GM23248 (cell line): ENCODE measurements around the gene IGF1R. TPM values are rescaled to one million over a fixed set of nuclear protein-coding genes. Genes with fewer than 3 reads are reported as not detected.

ENCODE experiments used
- DNase-seq: peaks from one replicate; pipeline ENCODE4 v3.0.0-alpha.2; 2015
- H2AFZ ChIP-seq: fragments of 200-600 bp; sonication (generic); 2 replicates; pipeline ENCODE4 v1.6.1; 2016; ENCODE audit warnings: antibody characterized with exemption
- H3F3A ChIP-seq: fragments of 200-600 bp; sonication (generic); 2 replicates; pipeline ENCODE4 v1.6.1; 2016; ENCODE audit warnings: mild to moderate bottlenecking, antibody characterized with exemption, mixed run types; ENCODE audit not compliant: insufficient read depth
- H3K27ac ChIP-seq: fragments of 200-600 bp; sonication (generic); 2 replicates; pipeline ENCODE4 v1.5.1; 2016; ENCODE audit warnings: mild to moderate bottlenecking
- H3K27me3 ChIP-seq: fragments of 200-600 bp; sonication (generic); replicated peaks from 2 replicates; pipeline ENCODE4 v1.6.1; 2016; ENCODE audit warnings: mild to moderate bottlenecking; ENCODE audit not compliant: insufficient read depth
- H3K36me3 ChIP-seq: fragments of 200-600 bp; sonication (generic); 2 replicates; pipeline ENCODE4 v1.6.1; 2016; ENCODE audit warnings: low read depth, mild to moderate bottlenecking
- H3K4me1 ChIP-seq: fragments of 200-600 bp; sonication (generic); 2 replicates; pipeline ENCODE4 v1.6.1; 2016; ENCODE audit warnings: mild to moderate bottlenecking; ENCODE audit not compliant: insufficient read depth
- H3K4me2 ChIP-seq: fragments of 200-600 bp; sonication (generic); one replicate; pipeline ENCODE4 v1.6.1; 2016; ENCODE audit warnings: mild to moderate bottlenecking; ENCODE audit not compliant: unreplicated experiment
- H3K4me3 ChIP-seq: fragments of 200-600 bp; sonication (generic); 2 replicates; pipeline ENCODE4 v1.5.1; 2016; ENCODE audit warnings: mild to moderate bottlenecking
- H3K79me2 ChIP-seq: fragments of 200-600 bp; sonication (generic); 2 replicates; pipeline ENCODE4 v1.6.1; 2016; ENCODE audit warnings: mild to moderate bottlenecking; ENCODE audit not compliant: insufficient read depth
- H3K9ac ChIP-seq: fragments of 200-600 bp; sonication (generic); 2 replicates; pipeline ENCODE4 v1.6.1; 2016; ENCODE audit warnings: mild to moderate bottlenecking
- H3K9me2 ChIP-seq: fragments of 200-600 bp; sonication (generic); 2 replicates; pipeline ENCODE4 v1.6.1; 2016; ENCODE audit warnings: mixed run types, mild to moderate bottlenecking, moderate library complexity; ENCODE audit not compliant: insufficient read depth
- H3K9me3 ChIP-seq: fragments of 200-600 bp; sonication (generic); one replicate; pipeline ENCODE4 v1.6.1; 2017; ENCODE audit warnings: low read depth
- H4K20me1 ChIP-seq: fragments of 200-600 bp; sonication (generic); 2 replicates; pipeline ENCODE4 v1.6.0; 2016; ENCODE audit not compliant: insufficient read depth
- EZH2 ChIP-seq: fragments of 200-600 bp; sonication (generic); IDR thresholded peaks from 2 replicates; pipeline ENCODE4 v1.6.1; 2018; ENCODE audit warnings: antibody characterized with exemption, mild to moderate bottlenecking; ENCODE audit not compliant: insufficient read depth, poor library complexity, severe bottlenecking
- EZH2phosphoT487 ChIP-seq: fragments of 200-600 bp; sonication (generic); IDR thresholded peaks from 2 replicates; pipeline ENCODE4 v1.6.1; 2018; ENCODE audit warnings: antibody characterized with exemption, moderate library complexity, mild to moderate bottlenecking, low read depth; ENCODE audit not compliant: insufficient read depth
- WGBS, 2 experiments: methylation state at CpG; one replicate each; pipeline ENCODE4 v1.1.6; 2015 to 2017; ENCODE audit warnings: low lambda C conversion rate in 2 of 2, low coverage in 1 of 2; ENCODE audit errors: missing lambda C conversion rate in 2 of 2; 5-methylcytosine and 5-hydroxymethylcytosine counted together
- in situ Hi-C: fragments of 300-500 bp; cut with MboI; formaldehyde crosslinking; loops from 2 replicates; pipeline ENCODE4 v1.15.0; 2020
- polyA plus RNA-seq: library from polyadenylated mRNA; unstranded; fragments of >200 nt; fragmentation: Nextera tagmentation; extraction: Ambion mirVana; gene quantifications from 2 replicates; pipeline ENCODE4 v1.2.1, GENCODE V29; 2016
- total RNA-seq: library from RNA; depleted of rRNA; stranded (reverse); fragments of >200 nt; shearing (Covaris generic); gene quantifications from 2 replicates; pipeline ENCODE4 v1.2.3, GENCODE V29; 2014

Gene IGF1R
- total and polyA plus RNA-seq, 2 experiments from 2014 or later = 22.0 to 48.6 TPM

GRCh38 chr15:98953000-98953787 is 304.9 kb downstream of the IGF1R start:
- Histone ChIP-seq H4K20me1 (no peaks in the 10 kb centered on the region), H3K27ac (no peak overlapping the region), H3K9ac (no peak overlapping the region), H3K36me3 (peaks cover 32% of the 10 kb centered on the region; the same call in 1 of the 2 replicates), H3K4me1 (peaks cover 13% of the 10 kb centered on the region), H2AFZ (no peak overlapping the region), H3K4me2 (no peak overlapping the region), H3F3A (peaks cover 12% of the 10 kb centered on the region; the same call in 1 of the 2 replicates), H3K4me3 (no peak overlapping the region), H3K9me3 (no peaks in the 10 kb centered on the region), H3K9me2 (no peaks in the 10 kb centered on the region), H3K79me2 (no peaks in the 10 kb centered on the region), H3K27me3 (no peaks in the 10 kb centered on the region)
- in situ Hi-C loops = no loop called here
- WGBS, 2 experiments = 95% methylated on average over 19 of the region's 19 CpGs
- DNase-seq = no peak
- TF ChIP-seq EZH2 (no peak), EZH2phosphoT487 (no peak)

DNA sequence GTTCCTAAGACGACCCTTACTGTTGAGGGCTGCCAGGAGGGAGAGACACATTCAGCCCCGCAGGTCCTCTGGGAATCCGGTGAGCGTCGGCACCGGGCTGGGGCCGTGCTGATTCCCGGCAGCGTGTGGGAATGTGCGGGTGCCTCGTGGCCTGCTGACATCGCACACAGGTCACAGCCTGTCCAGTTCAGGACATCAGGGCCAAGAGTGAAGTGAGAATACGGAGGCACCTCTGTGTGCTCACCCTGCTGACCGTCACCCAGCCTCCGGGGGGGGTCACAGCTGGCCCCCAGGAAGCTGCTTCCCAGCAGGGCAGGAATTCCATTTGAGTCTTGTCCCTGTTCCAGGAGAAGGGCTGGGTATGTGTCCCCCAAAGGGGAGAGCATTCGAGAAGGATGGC is 305.6 kb downstream of the IGF1R start:
- 88 to 93% methylated on average over 11 to 16 of the region's 16 CpGs for WGBS, 2 experiments
- in situ Hi-C loops = no loop called here
- Histone ChIP-seq H3K9ac (peak overlapping the region; percentile 47), H3K4me3 (no peak overlapping the region), H2AFZ (no peak overlapping the region), H3K36me3 (peaks cover 34% of the 10 kb centered on the region; the same call in 1 of the 2 replicates), H3F3A (peaks cover 12% of the 10 kb centered on the region; the same call in 1 of the 2 replicates), H4K20me1 (no peaks in the 10 kb centered on the region), H3K9me3 (no peaks in the 10 kb centered on the region), H3K79me2 (no peaks in the 10 kb centered on the region), H3K4me2 (no peak overlapping the region), H3K27me3 (no peaks in the 10 kb centered on the region), H3K9me2 (no peaks in the 10 kb centered on the region), H3K4me1 (peaks cover 13% of the 10 kb centered on the region), H3K27ac (peak overlapping the region; percentile 67)
- DNase-seq = no peak
- TF ChIP-seq EZH2 (no peak), EZH2phosphoT487 (no peak)

- Histone ChIP-seq H3K4me2 (peak overlapping the region; percentile 32), H3K27ac (peak overlapping the region; percentile 67), H3K4me3 (no peak overlapping the region), H3K9ac (peak overlapping the region; percentile 47), H3K79me2 (no peaks in the 10 kb centered on the region), H3K36me3 (peaks cover 35% of the 10 kb centered on the region; the same call in 1 of the 2 replicates), H3F3A (peaks cover 12% of the 10 kb centered on the region; the same call in 1 of the 2 replicates), H3K4me1 (peaks cover 13% of the 10 kb centered on the region), H3K27me3 (no peaks in the 10 kb centered on the region), H3K9me3 (no peaks in the 10 kb centered on the region), H2AFZ (no peak overlapping the region), H3K9me2 (no peaks in the 10 kb centered on the region), H4K20me1 (no peaks in the 10 kb centered on the region)
- 7% methylated on average over 5 of the region's 5 CpGs for WGBS, 2 experiments
- TF ChIP-seq EZH2phosphoT487 (no peak), EZH2 (no peak)
- in situ Hi-C loops = no loop called here
- DNase-seq = peak; percentile 89
Observed at GRCh38 chr15:98954411-98954810, 306.1 kb downstream of the IGF1R start.

DNA sequence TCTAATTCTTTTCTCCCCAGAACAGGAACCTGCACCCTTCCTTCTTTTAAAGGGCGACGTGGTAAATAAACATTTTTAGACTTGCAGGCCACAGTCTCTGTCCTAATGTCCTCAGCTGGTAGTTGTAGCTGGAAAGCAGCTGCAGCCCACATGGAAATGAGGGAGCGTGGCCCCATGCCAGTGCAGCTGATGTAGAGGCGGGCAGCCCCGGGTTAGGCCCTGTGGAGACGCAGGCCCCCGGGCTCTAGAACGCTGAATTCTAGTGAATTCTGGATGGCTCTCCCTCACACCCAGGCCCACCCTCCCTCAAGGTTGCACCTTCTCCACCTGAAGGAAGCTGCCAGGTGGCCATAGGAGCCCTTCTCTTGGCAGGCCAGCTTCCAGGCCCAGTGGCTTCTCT is 307.0 kb downstream of the IGF1R start:
- peaks cover 12% of the 10 kb centered on the region; the same call in 1 of the 2 replicates for H3F3A ChIP-seq
- H3K9ac ChIP-seq = no peak overlapping the region
- DNase-seq = peak; percentile 21
- H3K9me3 ChIP-seq = no peaks in the 10 kb centered on the region
- no peaks in the 10 kb centered on the region for H3K79me2 ChIP-seq
- no peaks in the 10 kb centered on the region for H3K27me3 ChIP-seq
- peaks cover 13% of the 10 kb centered on the region for H3K4me1 ChIP-seq
- in situ Hi-C loops = no loop called here
- no peaks in the 10 kb centered on the region for H4K20me1 ChIP-seq
- H3K36me3 ChIP-seq = peaks cover 39% of the 10 kb centered on the region; the same call in 1 of the 2 replicates
- no peak for TF ChIP-seq EZH2
- TF ChIP-seq EZH2phosphoT487 = no peak
- H3K4me3 ChIP-seq = no peak overlapping the region
- no peak overlapping the region for H3K4me2 ChIP-seq
- no peaks in the 10 kb centered on the region for H3K9me2 ChIP-seq
- peak overlapping the region; percentile 67; the same call in 1 of the 2 replicates for H3K27ac ChIP-seq
- no peak overlapping the region for H2AFZ ChIP-seq
- WGBS, 2 experiments = 62 to 67% methylated on average over 8 of the region's 8 CpGs
